Right renal cortex interstitium (tissue), 3 donors: ENCODE measurements around the gene PRDM11. TPM values are rescaled to one million over a fixed set of nuclear protein-coding genes. Genes with fewer than 3 reads are reported as not detected.

Experiments used
- DNase-seq, 3 donors: peaks; one replicate each; pipeline ENCODE4 v3.0.0-alpha.2; 2013; ENCODE audit warnings: low read depth in 3 of 3, low spot score in 2 of 3
- polyA plus RNA-seq, 3 donors: library from polyadenylated mRNA; unstranded; fragments of 120-200 nt; gene quantifications; one replicate each; pipeline ENCODE4 v1.2.1, GENCODE V29; 2013; ENCODE audit not compliant: insufficient read length in 3 of 3

PRDM11 gene
- polyA plus RNA-seq, 3 donors = 18.2 to 19.8 (median 18.5) TPM

DNA sequence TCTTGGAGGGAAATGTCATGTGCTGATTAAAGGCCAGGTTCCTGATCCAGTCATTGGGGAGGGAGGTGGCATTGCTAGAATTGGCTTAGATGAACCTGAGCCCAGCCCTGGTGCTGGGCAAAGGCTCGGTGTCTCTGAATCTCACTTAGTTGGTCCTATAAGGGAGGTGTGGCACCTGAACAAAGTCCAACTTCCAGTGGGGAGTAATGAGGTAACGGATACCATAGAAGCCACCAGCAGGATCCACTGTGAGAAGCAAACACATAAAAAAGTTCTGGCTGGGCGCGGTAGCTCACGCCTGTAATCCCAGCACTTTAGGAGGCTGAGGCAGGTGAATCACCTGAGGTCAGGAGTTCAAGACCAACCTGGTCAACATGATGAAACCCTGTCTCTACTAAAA lies 26.6 kb downstream of the PRDM11 start:
- no peak for DNase-seq

DNA sequence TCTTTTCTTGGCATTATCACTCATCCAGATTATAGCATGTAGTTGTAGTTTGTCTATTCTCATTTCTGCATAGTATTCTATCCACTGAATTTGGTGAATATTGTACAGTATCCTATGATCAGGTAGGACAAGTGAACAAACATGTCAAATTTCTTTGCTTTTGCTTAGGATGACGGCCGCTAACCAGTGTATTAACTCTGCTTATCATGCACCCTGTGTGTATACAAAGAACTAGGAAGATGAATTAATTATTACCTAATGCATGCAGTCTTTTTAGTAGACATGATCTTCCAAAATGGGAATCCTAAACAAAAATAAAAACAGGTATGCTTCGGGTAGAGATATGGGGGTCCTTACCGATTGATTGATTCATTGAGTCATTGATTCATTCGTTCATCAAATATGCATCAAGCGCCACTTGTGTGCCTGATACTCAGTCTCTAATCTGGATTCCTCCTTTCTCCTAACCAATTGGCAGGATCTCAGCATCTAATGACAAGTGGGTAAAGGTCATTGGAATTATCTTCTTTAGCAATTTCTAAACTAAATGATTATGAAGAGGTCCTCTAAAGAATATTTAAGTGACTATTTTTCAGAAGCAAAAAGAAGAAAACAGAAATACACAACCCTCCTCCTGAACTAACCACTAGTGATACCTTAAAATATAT lies 27.9 kb downstream of the PRDM11 start:
- DNase-seq = no peak

DNA sequence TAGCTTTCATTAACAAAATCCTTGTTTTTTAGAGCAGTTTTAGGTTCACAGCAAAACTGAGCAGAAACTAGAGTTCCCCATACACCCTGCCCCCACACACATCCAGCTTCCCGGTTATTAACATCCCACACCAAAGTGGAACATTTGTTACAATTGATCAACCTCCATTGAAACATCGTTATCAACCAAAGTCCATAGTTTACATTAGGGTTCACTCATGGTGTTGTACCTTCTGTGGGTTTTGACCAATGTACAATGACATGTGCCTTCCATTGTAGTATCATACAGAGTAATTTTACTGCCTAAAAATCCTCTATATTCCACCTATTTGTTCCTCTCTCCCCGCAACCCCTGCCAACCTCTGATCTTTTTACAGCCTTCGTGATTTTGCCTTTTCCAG lies 28.5 kb downstream of the PRDM11 start:
- DNase-seq = no peak

DNA sequence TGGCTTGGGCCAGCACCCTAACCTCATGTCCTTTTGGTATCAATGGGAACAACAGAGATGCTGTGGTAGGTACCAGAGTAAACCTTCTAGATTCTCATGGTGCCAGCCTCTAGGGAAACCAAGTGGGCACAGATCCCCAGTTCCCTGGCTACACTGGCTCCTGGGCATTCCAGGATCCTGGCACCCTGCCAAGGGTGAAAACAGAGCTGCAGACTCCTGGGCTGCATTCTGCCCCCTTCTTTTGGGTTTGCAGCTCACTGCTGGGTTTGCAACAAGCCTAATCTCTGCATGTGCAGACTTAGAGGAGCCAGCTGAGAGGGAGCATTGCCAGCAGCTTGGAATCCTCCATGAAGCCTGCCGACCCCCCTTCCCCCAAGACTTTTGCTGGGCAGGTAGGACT lies 30.6 kb downstream of the PRDM11 start:
- DNase-seq = no peak

DNA sequence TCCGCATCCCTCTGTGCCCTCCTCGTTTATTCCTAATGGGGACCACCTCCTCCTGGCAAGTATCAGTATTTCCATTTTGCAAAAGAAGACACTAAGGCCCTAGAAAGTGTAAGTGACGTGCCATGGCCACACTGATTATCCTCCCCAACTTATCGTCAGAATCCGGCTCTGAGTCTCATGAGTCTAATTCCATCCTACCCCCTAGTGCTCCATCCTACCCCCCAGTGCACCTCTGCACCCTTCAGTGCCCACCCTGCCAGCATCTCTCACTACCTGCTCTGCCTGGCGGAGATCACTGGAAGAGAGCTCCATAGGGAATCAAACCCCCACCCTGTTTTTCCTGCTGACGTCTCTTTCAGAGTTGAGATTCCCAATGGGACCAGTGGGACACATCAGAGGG lies 31.8 kb downstream of the PRDM11 start:
- no peak for DNase-seq

DNA sequence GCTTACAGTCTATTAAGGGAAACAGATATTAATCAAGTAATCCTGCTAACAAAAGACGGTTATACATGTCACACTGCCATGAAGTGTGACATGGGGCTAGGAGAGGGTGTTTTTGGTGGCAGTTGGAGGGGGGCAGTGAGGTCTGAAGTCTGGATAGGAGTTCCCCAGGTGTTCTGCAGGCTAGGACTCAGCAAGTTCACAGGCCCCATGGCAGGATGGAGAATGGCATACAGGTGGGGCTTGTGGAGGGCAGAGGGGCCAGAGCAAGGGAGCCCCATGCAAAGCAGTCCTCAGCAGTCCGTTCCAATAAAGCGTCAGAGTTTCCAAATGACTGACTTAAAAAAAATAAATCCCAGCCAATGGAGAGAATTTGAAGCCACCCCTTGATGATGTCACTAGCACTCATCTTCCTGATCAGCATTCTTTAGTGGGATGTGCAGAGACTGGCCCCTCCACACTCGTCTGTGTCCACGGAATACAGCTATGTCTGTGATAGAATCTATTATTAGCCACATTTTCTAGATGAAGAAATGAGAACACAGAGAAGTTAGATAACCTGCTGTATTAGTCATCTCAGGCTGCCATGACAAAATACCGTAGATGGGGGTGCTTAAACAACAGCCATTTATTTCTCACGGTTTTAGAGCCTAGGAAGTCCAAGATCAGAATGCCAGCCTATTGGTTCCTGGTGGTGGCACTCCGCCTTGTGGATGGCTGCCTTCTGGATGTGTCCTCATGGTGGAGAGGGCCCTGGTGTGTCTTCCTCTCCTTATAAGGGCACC lies 32.6 kb downstream of the PRDM11 start:
- DNase-seq = no peak

DNA sequence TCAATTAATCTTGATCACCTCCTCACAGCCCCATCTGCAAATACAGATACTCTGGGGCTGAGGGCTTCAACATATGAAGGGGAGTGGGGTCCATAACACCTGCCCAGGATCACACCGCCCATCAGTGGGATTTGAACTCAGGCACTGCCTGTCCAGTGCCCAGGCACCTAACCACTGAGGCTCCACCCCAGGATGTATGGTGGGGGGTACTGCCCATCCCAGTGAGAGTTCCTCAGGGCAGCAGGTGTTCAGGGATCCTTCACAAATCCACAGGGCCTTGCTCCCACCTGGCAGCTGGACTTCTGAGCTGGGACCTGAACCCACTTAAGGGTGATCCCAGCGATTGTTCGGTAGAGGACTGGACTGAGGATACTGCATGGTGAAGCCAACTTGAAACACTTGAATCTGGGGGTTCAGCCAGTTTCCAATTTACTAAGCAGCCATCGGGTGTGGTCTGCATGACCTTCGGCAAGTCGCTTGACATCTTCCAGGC lies 33.3 kb downstream of the PRDM11 start:
- no peak for DNase-seq

DNA sequence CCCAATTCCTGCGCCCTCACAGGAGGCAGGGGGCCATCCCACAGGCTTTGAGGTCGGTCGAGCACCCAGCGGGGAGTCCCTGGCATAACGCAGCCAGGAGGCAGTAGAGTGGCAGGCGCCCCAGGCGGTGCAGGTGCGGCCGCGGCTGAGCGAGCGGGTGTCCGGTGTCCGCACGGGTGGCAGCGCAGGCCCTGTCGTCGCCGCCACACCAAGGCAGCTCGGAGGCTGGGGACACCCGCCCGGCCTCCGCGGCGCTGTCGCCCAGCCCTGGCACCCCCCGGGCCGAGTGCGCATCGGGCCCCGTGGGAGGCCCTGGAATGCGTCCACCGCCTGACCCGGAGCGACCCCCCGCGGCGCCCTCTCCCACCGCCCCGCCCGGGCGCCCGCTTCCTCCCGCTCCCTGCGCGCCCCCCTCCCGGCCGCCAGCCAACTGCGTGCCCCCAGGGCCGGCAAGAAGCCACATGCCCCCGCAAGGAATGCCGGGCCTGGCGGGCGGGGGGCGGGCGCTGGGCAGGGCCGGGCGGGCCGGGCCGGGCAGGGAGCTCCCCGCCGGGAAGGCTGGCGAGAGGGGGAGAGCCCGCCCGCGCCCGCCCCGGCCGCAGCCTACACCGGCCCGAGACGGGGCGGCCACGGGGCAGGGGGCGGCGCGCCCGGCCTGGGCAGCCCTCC lies 33.9 kb downstream of the PRDM11 start:
- DNase-seq = peak in 1 of 3 donors; percentile 53

DNA sequence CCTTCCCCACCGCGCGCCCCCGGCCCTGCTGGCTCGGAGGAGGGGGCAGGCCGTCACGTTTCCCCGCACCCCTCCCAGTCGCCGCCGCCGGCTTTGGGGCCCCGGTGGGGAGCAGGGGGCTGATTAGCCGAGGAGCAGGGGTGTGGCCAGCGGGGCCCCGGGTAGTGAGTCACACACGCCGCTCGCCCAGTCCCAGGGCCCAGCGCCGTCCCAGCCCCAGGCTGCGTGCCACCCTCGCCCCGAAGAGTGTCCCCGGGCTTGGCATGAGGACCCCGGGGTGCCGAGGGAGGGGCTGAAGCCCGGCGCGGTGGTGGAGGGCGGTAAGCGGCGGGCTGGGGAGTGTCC lies 34.4 kb downstream of the PRDM11 start:
- DNase-seq = peak in 1 of 3 donors; percentile 42

DNA sequence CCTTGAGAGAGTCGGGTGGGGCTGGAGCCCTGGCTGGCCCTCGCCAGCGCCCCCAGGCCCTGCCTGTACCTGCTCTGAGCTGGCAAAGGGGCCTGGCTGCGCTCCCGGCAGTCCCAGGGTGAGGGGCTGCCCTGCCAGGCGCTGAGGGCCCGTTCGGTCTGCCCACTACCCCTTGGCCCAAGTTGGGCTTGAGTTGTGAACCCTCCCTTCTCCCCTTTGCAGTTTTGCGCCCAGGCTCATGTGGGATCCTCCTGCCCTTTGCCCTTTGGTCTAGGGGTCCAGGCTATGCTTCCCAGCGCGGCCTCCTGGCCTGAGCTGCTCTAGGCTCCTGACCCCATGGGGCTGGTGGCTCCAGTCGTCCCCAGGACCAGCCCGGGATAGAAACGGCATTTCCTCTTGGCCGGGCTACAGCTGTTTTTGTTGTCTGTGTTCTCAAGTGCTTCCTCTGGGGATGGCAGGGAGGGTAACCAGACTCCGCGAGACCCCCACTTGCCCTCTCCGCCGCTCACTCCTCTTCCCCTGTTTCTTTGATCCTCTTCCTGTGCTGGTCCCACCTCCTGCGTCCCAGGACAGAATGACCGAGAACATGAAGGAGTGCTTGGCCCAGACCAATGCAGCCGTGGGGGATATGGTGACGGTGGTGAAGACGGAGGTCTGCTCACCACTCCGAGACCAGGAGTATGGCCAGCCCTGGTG lies 34.9 kb downstream of the PRDM11 start:
- DNase-seq = peak in 1 of 3 donors; percentile 37

DNA sequence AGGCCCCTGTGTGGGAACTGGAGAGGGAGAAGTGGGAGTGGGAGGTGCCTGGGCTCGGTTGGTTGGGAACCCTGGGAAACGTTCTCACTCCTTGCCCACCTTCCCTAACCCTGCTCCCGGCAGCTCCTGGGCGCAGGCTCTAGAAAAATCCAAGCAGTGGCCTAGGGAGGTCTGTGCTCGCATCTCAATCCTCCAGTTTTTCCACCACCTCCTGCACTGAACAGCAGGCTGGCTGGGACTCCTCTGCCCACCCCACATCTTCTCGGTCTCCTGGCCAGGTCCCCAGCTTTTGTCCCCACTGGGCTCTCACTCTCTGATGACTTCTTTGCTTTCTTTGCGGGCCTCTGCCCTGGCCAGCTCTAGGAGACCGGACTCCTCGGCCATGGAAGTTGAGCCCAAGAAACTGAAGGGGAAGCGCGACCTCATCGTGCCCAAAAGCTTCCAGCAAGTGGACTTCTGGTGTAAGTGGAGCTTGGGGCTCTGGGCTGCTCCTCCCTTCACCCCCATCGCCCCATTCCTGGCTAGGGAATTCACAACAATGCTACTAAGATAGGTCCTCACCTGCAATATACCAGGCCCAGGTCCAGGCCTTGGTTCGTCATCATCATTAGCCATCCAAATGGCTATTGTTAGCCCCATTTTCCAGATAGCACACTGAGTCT lies 35.6 kb downstream of the PRDM11 start:
- DNase-seq = no peak

DNA sequence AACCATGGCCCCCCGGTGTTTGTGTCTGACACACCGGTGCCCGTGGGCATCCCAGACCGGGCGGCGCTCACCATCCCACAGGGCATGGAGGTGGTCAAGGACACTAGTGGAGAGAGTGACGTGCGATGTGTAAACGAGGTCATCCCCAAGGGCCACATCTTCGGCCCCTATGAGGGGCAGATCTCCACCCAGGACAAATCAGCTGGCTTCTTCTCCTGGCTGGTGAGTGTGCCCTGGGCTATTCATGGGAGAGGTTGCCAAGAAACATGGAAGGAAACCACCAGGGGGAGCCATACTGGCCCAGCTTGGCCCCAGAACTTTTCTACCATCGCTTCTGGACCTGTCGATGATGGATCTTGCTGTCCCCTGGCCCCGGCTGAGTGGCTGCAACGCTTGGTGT lies 36.5 kb downstream of the PRDM11 start:
- DNase-seq = no peak

DNA sequence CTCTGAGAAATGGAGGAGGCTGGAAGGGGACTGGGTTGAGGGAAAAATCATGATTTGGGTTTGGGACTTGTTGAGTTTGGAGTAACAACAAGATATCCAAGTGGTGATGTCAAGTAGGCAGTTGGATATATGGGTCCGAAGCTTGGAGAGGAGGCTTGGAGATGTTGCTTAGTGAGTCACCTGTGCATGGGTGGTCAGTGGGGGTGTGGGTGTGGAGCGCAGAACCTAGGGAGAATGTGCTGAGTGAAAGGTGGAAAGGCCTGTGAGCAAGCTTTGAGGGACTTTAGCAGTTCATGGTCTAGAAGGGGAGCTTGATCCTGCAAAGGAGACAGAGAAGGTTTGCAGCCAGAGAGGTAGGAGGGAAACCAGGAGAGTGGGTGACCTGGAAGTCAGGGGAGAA lies 38.2 kb downstream of the PRDM11 start:
- DNase-seq = no peak

DNA sequence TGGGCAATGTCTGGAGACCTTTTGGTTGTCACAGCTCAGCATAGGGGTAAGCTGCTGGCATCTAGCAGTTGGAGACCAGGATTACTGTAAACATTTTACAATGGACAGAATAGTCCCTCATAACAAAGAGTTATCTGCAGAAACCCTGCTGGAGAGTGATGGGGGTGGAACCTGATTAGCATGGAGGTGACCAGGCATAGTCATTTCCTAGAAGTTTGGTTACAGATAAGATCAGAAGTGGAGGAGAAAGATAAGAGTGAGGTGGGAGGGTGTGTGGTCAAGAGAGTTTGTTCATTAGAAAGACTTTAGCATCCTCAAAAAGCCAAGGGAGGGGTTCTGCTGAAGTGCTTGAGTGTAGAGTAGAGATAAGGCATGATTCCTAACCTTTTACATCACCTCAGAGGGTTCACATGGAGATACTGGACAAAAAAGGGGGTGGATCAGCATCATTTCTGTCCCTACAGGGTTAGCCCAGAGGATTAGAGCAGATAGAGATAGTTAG lies 38.8 kb downstream of the PRDM11 start:
- no peak for DNase-seq

DNA sequence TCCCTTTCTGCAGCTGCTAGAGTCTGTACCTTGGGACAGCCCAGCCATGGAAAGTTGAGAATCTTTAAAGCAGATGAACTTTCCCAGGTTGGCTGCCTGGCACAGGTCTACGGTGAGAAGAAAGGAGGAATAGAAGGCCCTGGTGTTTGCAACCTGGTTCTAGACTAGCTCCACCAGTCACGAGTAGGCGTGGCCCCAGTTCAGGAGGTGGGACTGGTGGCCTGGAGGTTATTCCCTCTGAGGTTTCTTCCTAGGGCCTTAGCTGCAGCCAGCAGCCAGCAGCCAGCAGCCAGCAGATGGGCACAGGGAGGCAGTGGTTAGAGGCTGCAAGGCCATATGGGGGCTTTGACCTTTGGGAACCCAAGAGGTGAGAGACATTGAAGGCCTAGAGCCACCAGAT lies 40.9 kb downstream of the PRDM11 start:
- DNase-seq = no peak

DNA sequence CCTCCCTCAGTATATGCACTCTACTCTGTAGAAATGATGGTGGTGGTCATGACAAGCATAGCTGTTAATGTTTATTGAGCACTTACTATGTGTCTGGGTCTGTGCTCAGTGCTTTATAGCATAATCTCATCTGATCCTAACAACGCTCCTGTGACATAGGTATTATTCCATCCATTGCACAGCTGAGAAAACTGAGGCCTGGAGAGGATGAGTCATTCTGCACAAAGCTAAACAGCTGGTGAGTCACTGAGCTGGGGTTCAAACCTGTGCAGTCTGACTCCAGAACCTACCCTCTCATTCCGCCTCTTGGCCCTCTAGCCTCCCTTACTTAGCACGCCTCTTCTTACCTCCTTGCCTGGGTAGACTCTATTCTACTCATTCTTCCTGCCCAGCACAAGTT lies 41.7 kb downstream of the PRDM11 start:
- DNase-seq = no peak

DNA sequence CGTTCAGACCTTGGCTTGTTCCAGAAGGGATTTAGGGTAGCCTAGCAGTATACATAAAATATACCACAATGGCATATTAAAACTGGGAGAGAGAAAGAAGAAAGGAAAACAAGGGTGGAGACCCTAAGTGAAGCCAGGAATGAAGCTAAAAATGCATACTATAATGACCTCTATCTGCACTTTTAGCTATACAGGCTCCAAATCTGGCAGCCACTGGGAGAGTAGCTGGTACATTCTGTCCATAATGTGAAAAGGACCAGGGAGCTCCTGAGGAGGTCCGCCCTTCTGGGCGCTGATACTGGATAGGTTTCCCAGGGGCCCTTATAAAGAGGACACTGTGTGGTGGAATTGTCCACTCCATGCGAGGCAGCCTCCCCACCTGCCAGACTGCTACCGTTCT lies 42.8 kb downstream of the PRDM11 start:
- DNase-seq = no peak

DNA sequence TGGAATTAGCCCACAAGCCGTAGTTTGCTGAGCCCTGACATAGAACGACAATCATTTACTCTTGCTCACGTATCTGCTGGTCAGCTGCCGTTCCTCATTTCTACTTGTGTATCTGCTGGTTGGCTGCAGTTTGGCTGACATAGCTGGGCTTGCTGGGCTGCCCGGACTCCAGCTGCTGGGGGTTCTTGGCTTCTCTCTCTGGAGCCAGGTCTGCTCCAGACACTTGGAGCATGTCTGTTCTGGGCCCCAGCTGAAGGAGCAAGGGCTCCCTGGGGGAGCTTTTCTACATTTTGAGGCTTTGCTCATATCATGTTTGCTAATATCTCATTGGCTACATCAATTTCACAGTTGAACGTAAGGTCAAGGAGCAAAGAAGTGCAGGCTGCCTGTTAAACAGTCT lies 47.3 kb downstream of the PRDM11 start:
- no peak for DNase-seq

DNA sequence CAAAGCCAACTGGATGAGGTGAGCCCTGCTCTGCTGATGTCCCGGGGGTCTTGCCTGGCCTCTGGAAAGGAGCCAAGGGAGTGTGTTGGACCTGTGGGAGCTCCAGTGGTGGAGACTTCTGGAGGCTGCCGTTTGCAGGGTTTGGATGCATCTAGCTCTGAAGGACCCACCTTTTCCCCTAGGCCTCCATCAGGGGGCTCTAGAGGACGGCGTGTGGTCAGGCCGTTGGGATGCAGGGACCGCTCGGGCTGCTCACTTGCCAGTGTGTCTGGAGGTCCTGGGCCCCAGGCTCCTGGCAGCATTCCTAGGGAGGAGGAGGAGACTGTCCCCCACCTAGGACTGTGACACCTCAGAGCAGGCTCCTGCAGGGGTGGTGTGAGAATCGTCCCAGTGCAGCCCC lies 58.3 kb downstream of the PRDM11 start:
- DNase-seq = no peak

DNA sequence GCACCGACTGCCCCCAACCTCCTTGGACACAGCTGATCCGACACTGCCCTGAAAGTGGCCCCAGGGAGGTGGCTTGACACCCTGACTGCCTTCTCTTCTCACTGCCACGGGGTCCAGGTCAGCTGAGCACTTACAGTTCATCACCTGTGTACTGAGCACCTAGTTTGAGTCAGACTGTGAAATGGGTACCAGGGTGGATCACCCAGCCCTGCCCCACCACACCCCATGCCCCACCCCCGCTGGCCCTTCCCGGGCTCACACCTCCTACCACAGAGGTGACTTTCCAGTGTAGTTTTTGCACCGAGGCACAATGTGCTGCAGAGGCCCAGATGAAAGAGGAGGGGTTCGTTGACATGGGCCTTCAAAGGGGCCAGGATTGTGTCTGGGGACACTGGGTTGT lies 59.5 kb downstream of the PRDM11 start:
- DNase-seq = no peak

DNA sequence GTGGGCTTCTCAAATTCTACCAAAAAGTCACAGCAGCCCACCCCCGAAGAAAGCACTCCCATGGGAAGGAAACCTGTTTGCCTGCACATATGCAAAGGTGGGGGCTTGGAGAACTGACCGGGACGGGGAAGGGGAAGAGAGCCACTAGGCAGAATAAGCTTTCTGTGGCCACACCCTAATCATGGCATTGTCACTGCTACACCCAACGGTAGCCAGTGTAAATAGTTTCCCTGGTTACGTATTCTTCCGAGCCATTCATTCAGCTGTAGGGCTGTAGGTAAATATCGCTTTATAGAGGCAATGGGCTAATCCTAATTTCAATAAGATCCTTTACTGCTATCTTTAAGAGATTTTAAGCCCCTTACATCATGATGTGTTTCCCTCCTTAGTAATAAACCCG lies 61.7 kb downstream of the PRDM11 start:
- no peak for DNase-seq
